DMS153 treated with DMSO at 0.1 percent for 48 hours (cell line): ENCODE measurements around the gene AMOT.
"Not testable (repeated sequence)": the region's sequence is repeated elsewhere in the genome, so short reads cannot be mapped to it uniquely, and the experiment has no call there.

Source experiments
- DNase-seq: peaks from one replicate; lab custom pipeline; 2025; ENCODE audit not compliant: unreplicated experiment; lab: John Stamatoyannopoulos, UW

Gene AMOT

GRCh38 chrX:112840382-112841113 is at the start of gene AMOT:
Gene AMOT, minus strand, starts transcription at chrX:112840831. Its CDS starts 17,705 bp downstream, at chrX:112823126.
- DNase-seq = peak; percentile 32

GRCh38 chrX:112889400-112889799 is 48.8 kb upstream of the AMOT start:
- no peak for DNase-seq

- no peak for DNase-seq
Observed at GRCh38 chrX:112888916-112889315, 48.3 kb upstream of the AMOT start.

GRCh38 chrX:112877771-112878173 is 37.1 kb upstream of the AMOT start:
- no peak for DNase-seq

GRCh38 chrX:112874614-112875013 is 34.0 kb upstream of the AMOT start:
- DNase-seq = no peak

- no peak for DNase-seq
Observed at GRCh38 chrX:112874175-112874574, 33.5 kb upstream of the AMOT start.

GRCh38 chrX:112868586-112868985 is 28.0 kb upstream of the AMOT start:
- DNase-seq = no peak

- DNase-seq = peak; percentile 0
Observed at GRCh38 chrX:112867570-112867969, 26.9 kb upstream of the AMOT start.

GRCh38 chrX:112866175-112866574 is 25.5 kb upstream of the AMOT start:
- DNase-seq = no peak

GRCh38 chrX:112865464-112866025 is 24.9 kb upstream of the AMOT start:
- no peak for DNase-seq

GRCh38 chrX:112863850-112864249 is 23.2 kb upstream of the AMOT start:
- DNase-seq = no peak

- DNase-seq = no peak
Observed at GRCh38 chrX:112857478-112857878, 16.8 kb upstream of the AMOT start.

GRCh38 chrX:112854901-112855300 is 14.3 kb upstream of the AMOT start:
- DNase-seq = not testable (repeated sequence)

- DNase-seq = no peak
Observed at GRCh38 chrX:112852851-112853250, 12.2 kb upstream of the AMOT start.

GRCh38 chrX:112851806-112852205 is 11.2 kb upstream of the AMOT start:
- no peak for DNase-seq

GRCh38 chrX:112851161-112851779 is 10.6 kb upstream of the AMOT start:
- no peak for DNase-seq

GRCh38 chrX:112849016-112849415 is 8.4 kb upstream of the AMOT start:
- DNase-seq = no peak

- no peak for DNase-seq
Observed at GRCh38 chrX:112846782-112847181, 6.2 kb upstream of the AMOT start.

- no peak for DNase-seq
Observed at GRCh38 chrX:112846187-112846586, 5.6 kb upstream of the AMOT start.

GRCh38 chrX:112844250-112844649 is 3.6 kb upstream of the AMOT start:
- no peak for DNase-seq

- no peak for DNase-seq
Observed at GRCh38 chrX:112841820-112842157, 1.2 kb upstream of the AMOT start.

- DNase-seq = peak; percentile 56
Observed at GRCh38 chrX:112841114-112841819, 636 bp upstream of the AMOT start.
